ENCODE results near the gene CYP24A1. TPM values are rescaled to one million over a fixed set of nuclear protein-coding genes. Genes with fewer than 3 reads are reported as not detected.

Gene CYP24A1
- total and polyA plus RNA-seq, 11 donors, result not detected

- Histone ChIP-seq H3K27me3 (peaks cover 30 to 90% (median 54%) of the 10 kb centered on the region in 9 donors), H3K4me3 (peak overlapping the region in 6 of 12 donors; percentile 2 to 25 (median 20))
Observed at GRCh38 chr20:54174457-54175175, 830 bp upstream of the CYP24A1 start.

GRCh38 chr20:54172856-54173652 is 732 bp downstream of the CYP24A1 start:
- DNase-seq (no peak), ATAC-seq (no peak)
- H3K4me3 ChIP-seq, result peak overlapping the region in 1 of 12 donors; percentile 9
- no peaks in the 10 kb centered on the region for H3K9me3 ChIP-seq
- H3K27ac ChIP-seq, result no peak overlapping the region
- H3K27me3 ChIP-seq, result peaks cover 30 to 94% (median 56%) of the 10 kb centered on the region in 9 donors
- TF ChIP-seq CTCF (IDR thresholded peaks at IDR 0.05) (no peak), POLR2A (IDR thresholded peaks at IDR 0.05) (no peak)
- intact Hi-C loops (cut with DNase I), result no loop called here
- H3K4me1 ChIP-seq, result peaks cover 0 to 28% (median 11%) of the 10 kb centered on the region in 12 donors
- H3K36me3 ChIP-seq, result no peaks in the 10 kb centered on the region
- WGBS, 4 donors, result 0 to 2% (median 1%) methylated on average over 23 to 66 of the region's 66 CpGs

More at GRCh38 chr20:54174457-54175175, 830 bp upstream of the CYP24A1 start:
- DNase-seq (no peak), ATAC-seq (no peak)
- Histone ChIP-seq H3K36me3 (no peaks in the 10 kb centered on the region), H3K4me1 (peaks cover 0 to 28% (median 11%) of the 10 kb centered on the region in 12 donors), H3K9me3 (no peaks in the 10 kb centered on the region), H3K27ac (no peak overlapping the region)
- 5 to 9% (median 6%) methylated on average over 18 of the region's 18 CpGs for WGBS, 4 donors
- intact Hi-C loops (cut with DNase I), result no loop called here
- TF ChIP-seq POLR2A (IDR thresholded peaks at IDR 0.05) (no peak), CTCF (IDR thresholded peaks at IDR 0.05) (no peak)

- WGBS, 4 donors, result 9 to 20% (median 14%) methylated on average over 10 to 12 of the region's 12 CpGs
- intact Hi-C loops (cut with DNase I), result no loop called here
- DNase-seq (no peak), ATAC-seq (no peak)
- Histone ChIP-seq H3K4me3 (no peak overlapping the region), H3K27me3 (peaks cover 25 to 95% (median 60%) of the 10 kb centered on the region in 9 donors), H3K36me3 (no peaks in the 10 kb centered on the region), H3K4me1 (peaks cover 0 to 28% (median 11%) of the 10 kb centered on the region in 12 donors), H3K27ac (no peak overlapping the region), H3K9me3 (no peaks in the 10 kb centered on the region)
- TF ChIP-seq POLR2A (IDR thresholded peaks at IDR 0.05), result no peak
- no peak for TF ChIP-seq CTCF (IDR thresholded peaks at IDR 0.05)
Observed at GRCh38 chr20:54172532-54172855, 1.3 kb downstream of the CYP24A1 start.

GRCh38 chr20:54170963-54171362 is 2.8 kb downstream of the CYP24A1 start:
- Histone ChIP-seq H3K4me3 (no peak overlapping the region), H3K4me1 (peaks cover 0 to 28% (median 11%) of the 10 kb centered on the region in 12 donors), H3K27me3 (peaks cover 21 to 95% (median 54%) of the 10 kb centered on the region in 9 donors), H3K27ac (no peak overlapping the region), H3K36me3 (no peaks in the 10 kb centered on the region), H3K9me3 (no peaks in the 10 kb centered on the region)
- no peak for DNase-seq
- no peak for ATAC-seq
- TF ChIP-seq CTCF (IDR thresholded peaks at IDR 0.05), result no peak
- no peak for TF ChIP-seq POLR2A (IDR thresholded peaks at IDR 0.05)
- 63 to 69% (median 67%) methylated on average over 3 of the region's 3 CpGs for WGBS, 4 donors
- intact Hi-C loops (cut with DNase I), result no loop called here

Measured in heart left ventricle (tissue), 16 donors.